RWPE1 (cell line): ENCODE measurements around the gene IL1B.
A peak's percentile ranks its signal among the peaks of the same experiment; 100 is the strongest.

ENCODE experiments used
- CTCF ChIA-PET: fragments of 350-600 bp; sonication (Branson Sonifier 250); formaldehyde crosslinking; extraction: SDS; loops from one replicate; lab custom pipeline; 2021; lab: Yijun Ruan, JAX
- POLR2A ChIA-PET: fragments of 400-600 bp; formaldehyde crosslinking; extraction: SDS; loops from one replicate; lab custom pipeline; 2020; ENCODE audit warnings: antibody characterized with exemption; ENCODE audit not compliant: low non-redundant PET; lab: Yijun Ruan, JAX
- DNase-seq: peaks from one replicate; pipeline ENCODE4 v3.0.0; 2012; ENCODE audit warnings: low spot score
- H3K27ac ChIP-seq: fragments of 450-650 bp; 2 replicates; pipeline ENCODE4 v1.5.1; 2017
- TF ChIP-seq, protein P1 (sequence below): fragments of 450-650 bp; conservative IDR thresholded peaks from 2 replicates; pipeline ENCODE4 v1.5.1; 2017; ENCODE audit warnings: low read depth, mild to moderate bottlenecking

Gene IL1B

GRCh38 chr2:112800881-112801583, 35.5 kb downstream of the IL1B start:
- ChIA-PET CTCF (no interaction called here), POLR2A (no interaction called here)
- TF ChIP-seq, protein P1, sequence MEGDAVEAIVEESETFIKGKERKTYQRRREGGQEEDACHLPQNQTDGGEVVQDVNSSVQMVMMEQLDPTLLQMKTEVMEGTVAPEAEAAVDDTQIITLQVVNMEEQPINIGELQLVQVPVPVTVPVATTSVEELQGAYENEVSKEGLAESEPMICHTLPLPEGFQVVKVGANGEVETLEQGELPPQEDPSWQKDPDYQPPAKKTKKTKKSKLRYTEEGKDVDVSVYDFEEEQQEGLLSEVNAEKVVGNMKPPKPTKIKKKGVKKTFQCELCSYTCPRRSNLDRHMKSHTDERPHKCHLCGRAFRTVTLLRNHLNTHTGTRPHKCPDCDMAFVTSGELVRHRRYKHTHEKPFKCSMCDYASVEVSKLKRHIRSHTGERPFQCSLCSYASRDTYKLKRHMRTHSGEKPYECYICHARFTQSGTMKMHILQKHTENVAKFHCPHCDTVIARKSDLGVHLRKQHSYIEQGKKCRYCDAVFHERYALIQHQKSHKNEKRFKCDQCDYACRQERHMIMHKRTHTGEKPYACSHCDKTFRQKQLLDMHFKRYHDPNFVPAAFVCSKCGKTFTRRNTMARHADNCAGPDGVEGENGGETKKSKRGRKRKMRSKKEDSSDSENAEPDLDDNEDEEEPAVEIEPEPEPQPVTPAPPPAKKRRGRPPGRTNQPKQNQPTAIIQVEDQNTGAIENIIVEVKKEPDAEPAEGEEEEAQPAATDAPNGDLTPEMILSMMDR, result no peak
- DNase-seq, result no peak
- H3K27ac ChIP-seq, result no peak overlapping the region

DNA sequence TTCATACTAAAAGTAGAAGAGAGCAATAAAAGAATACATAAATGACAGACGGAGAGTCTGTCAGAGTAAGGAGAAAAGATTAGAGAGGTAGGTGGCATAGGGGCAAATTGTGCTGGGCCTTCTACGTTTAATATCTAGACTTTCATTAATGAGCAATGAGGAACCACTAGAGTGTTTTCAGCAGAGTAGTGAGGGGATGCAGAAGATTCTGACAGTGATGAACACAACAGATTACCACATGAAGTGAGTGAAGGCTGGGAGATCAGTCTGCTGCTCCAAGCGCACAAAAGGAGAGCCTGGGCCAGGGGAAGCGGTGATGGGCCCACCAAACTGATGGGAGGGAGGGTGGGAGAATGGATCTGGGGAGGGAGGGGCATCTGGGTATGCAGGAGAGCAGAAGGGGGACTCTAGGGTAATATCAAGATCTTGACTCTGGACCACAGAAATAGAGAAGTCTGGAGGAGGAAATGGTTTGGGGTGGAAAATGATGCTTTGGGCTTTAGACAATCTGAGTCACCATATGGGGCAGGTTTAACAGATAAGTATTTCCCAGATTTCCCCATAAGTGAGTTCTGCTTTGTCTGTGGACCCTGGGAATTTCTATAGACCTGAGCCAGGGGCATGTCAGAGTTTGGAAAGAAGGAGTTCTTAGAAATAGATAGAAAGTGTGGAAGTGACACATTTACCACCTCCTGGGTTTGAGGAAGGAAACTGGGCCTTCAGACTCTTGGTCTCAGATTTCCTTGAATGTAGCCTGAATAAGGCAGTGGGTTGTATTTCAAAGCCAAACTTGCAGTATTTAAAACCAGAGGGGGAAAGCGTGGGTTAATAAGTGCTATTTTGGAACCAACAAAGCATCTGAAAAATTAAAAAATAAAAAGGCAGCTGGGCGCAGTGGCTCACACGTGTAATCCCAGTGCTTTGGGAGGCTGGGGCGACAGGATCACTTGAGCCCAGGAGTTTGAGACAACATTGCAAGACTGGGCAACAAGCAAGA, 37.3 kb downstream of the IL1B start:
- ChIA-PET CTCF (no interaction called here), POLR2A (no interaction called here)
- TF ChIP-seq, protein P1, result no peak

GRCh38 chr2:112796486-112796885, 40.1 kb downstream of the IL1B start:
- ChIA-PET CTCF (no interaction called here), POLR2A (no interaction called here)
- DNase-seq, result no peak
- TF ChIP-seq, protein P1, result no peak
- H3K27ac ChIP-seq, result peak overlapping the region; percentile 97

More for the DNA sequence above, 37.3 kb downstream of the IL1B start:
- DNase-seq, result no peak
- no peak overlapping the region for H3K27ac ChIP-seq

GRCh38 chr2:112795774-112796173, 40.8 kb downstream of the IL1B start:
- H3K27ac ChIP-seq, result peak overlapping the region; percentile 97
- TF ChIP-seq, protein P1, result no peak
- POLR2A ChIA-PET, result interaction anchor here (0.7 kb wide), 1 partner anchor 19 kb away, joined by 3 read pairs; no protein-coding TSS in a partner anchor
- peak; percentile 58 for DNase-seq
- CTCF ChIA-PET, result interaction anchor here (0.6 to 1.6 kb wide), 3 partner anchors 89 to 307 kb away, joined by 3 to 8 read pairs (median 4); no protein-coding TSS in a partner anchor

GRCh38 chr2:112794841-112795240, 41.7 kb downstream of the IL1B start:
- no peak for DNase-seq

More at GRCh38 chr2:112794841-112795240, 41.7 kb downstream of the IL1B start:
- peak overlapping the region; percentile 97 for H3K27ac ChIP-seq
- TF ChIP-seq, protein P1, result no peak
- ChIA-PET POLR2A (interaction anchor here (0.6 kb wide), 2 partner anchors 23 to 42 kb away, joined by 3 read pairs; partner anchors contain the start of gene IL1B), CTCF (interaction anchor here (1.6 kb wide), 1 partner anchor 90 kb away, joined by 8 read pairs; no protein-coding TSS in a partner anchor)
